ENCODE measurements around the gene TEX52. TPM values are rescaled to one million over a fixed set of nuclear protein-coding genes. Genes with fewer than 3 reads are reported as not detected.

Gene TEX52
- total and polyA plus RNA-seq, 4 experiments from 2014 or later = not detected

GRCh38 chr12:2800046-2800570 lies 56.7 kb downstream of the TEX52 start:
- peak overlapping the region in 1 of 7 donors; percentile 64 for H3K27ac Mint-ChIP-seq
- H3K36me3 Mint-ChIP-seq = peaks cover 62 to 77% of the 10 kb centered on the region in 2 donors
- no peak overlapping the region for H3K27ac ChIP-seq (ENCODE audit: low read depth, low read length)
- no peak overlapping the region for H3K4me3 Mint-ChIP-seq
- no peak overlapping the region for H3K4me3 ChIP-seq (ENCODE audit: low read length in 2 of 2)
- POLR2A ChIA-PET (ENCODE audit: partially characterized antibody) = interaction anchor here (1.3 to 1.5 kb wide), 3 partner anchors 13 to 109 kb away, joined by 3 to 5 read pairs (median 3); partner anchors contain the start of genes FOXM1, ITFG2 and RHNO1
- no peak for DNase-seq
- H3K27me3 Mint-ChIP-seq = no peaks in the 10 kb centered on the region
- intact Hi-C loops (cut with micrococcal nuclease) = no loop called here
- H3K9me3 ChIP-seq (ENCODE audit: control insufficient read depth in 1 of 2, low read length in 2 of 2) = no peaks in the 10 kb centered on the region
- no peaks in the 10 kb centered on the region for H3K27me3 ChIP-seq (ENCODE audit: insufficient read depth, low read length)
- H3K4me1 ChIP-seq (ENCODE audit: insufficient read depth, low read length) = peaks cover 11% of the 10 kb centered on the region
- H3K4me1 Mint-ChIP-seq = peaks cover 11 to 26% (median 14%) of the 10 kb centered on the region in 4 donors
- peaks cover 66% of the 10 kb centered on the region for H3K36me3 ChIP-seq (ENCODE audit: insufficient read depth, low read length)
- no peaks in the 10 kb centered on the region for H3K9me3 Mint-ChIP-seq
- CTCF ChIA-PET (ENCODE audit: partially characterized antibody) = interaction anchor here (1.4 to 3.7 kb wide), 2 partner anchors 10 to 16 kb away, joined by 3 to 13 read pairs; no protein-coding TSS in a partner anchor

Other genes with a start within 250 kb of the TEX52 start
- 10 to 100 TPM; 51.3 to 53.3 TPM for gene FKBP4, start 62.1 kb downstream of the TEX52 start, total RNA-seq
- gene FKBP4, start 62.1 kb downstream of the TEX52 start, polyA plus RNA-seq = 10 to 100 TPM; 24.9 to 34.9 TPM
- gene ITFG2, start 44.4 kb downstream of the TEX52 start, total RNA-seq = 100 to 1,000 TPM; 116 to 133 TPM
- 10 to 100 TPM; 45.8 to 47.1 TPM for gene ITFG2, start 44.4 kb downstream of the TEX52 start, polyA plus RNA-seq
- gene NRIP2, start 22.0 kb downstream of the TEX52 start, total RNA-seq = not detected
- gene NRIP2, start 22.0 kb downstream of the TEX52 start, polyA plus RNA-seq = 1 to 10 TPM in 1 of 2 donors, under 1 TPM in 1; 0.29 to 2.0 TPM
- gene FOXM1, start 20.1 kb upstream of the TEX52 start, total RNA-seq = under 1 TPM; 0.30 to 0.44 TPM
- under 1 TPM in 1 of 2 donors, not detected in 1; 0.30 TPM for gene FOXM1, start 20.1 kb upstream of the TEX52 start, polyA plus RNA-seq
- gene RHNO1, start 20.2 kb upstream of the TEX52 start, total RNA-seq = 10 to 100 TPM; 31.2 to 35.7 TPM
- 100 to 1,000 TPM in 1 of 2 donors, 10 to 100 TPM in 1; 58.5 to 107 TPM for gene RHNO1, start 20.2 kb upstream of the TEX52 start, polyA plus RNA-seq
- 1 to 10 TPM; 6.7 to 9.1 TPM for gene TULP3, start 33.9 kb upstream of the TEX52 start, total RNA-seq
- gene TULP3, start 33.9 kb upstream of the TEX52 start, polyA plus RNA-seq = 10 to 100 TPM in 1 of 2 donors, 1 to 10 TPM in 1; 8.4 to 10.0 TPM
- gene TEAD4, start 102.4 kb upstream of the TEX52 start, total RNA-seq = not detected
- not detected for gene TEAD4, start 102.4 kb upstream of the TEX52 start, polyA plus RNA-seq
- under 1 TPM; 0.67 to 0.84 TPM for gene TSPAN9, start 220.3 kb upstream of the TEX52 start, total RNA-seq
- not detected for gene TSPAN9, start 220.3 kb upstream of the TEX52 start, polyA plus RNA-seq

All from CD4-positive, alpha-beta memory T cell (primary cell).